Activated B cell treated with CpG ODN at 0.5 μM for 24 hours (primary cell): ENCODE data around the gene WNT7B. TPM values are rescaled to one million over a fixed set of nuclear protein-coding genes. Genes with fewer than 3 reads are reported as not detected.

Experiments
- ATAC-seq: fragments of 200-7000 bp; cut with Tn5 transposase; one replicate; pipeline ENCODE4 v1.10.0; 2021; ENCODE audit warnings: low read depth, mild to moderate bottlenecking, moderate library complexity
- CTCF ChIA-PET: fragments of 350-600 bp; sonication (Branson Sonifier 250); formaldehyde crosslinking; loops from one replicate; lab custom pipeline; 2021; ENCODE audit warnings: antibody characterized with exemption; lab: Charles Lee
- POLR2A ChIA-PET: fragments of 350-600 bp; sonication (Branson Sonifier 250); formaldehyde crosslinking; loops from one replicate; lab custom pipeline; 2021; ENCODE audit warnings: antibody characterized with exemption; lab: Charles Lee
- DNase-seq: peaks from one replicate; pipeline ENCODE4 v3.0.0; 2022
- H3K27ac Mint-ChIP-seq: one replicate; pipeline ENCODE4 v1.8.0; 2020; ENCODE audit warnings: mixed read lengths
- H3K27me3 Mint-ChIP-seq: one replicate; pipeline ENCODE4 v1.8.0; 2021; ENCODE audit warnings: mixed read lengths
- H3K36me3 Mint-ChIP-seq: one replicate; pipeline ENCODE4 v1.8.0; 2021; ENCODE audit warnings: low read depth, mixed read lengths
- H3K4me1 Mint-ChIP-seq: one replicate; pipeline ENCODE4 v1.8.0; 2021; ENCODE audit warnings: mixed read lengths
- H3K4me3 Mint-ChIP-seq: one replicate; pipeline ENCODE4 v1.8.0; 2020; ENCODE audit warnings: mild to moderate bottlenecking, mixed read lengths
- H3K9me3 Mint-ChIP-seq: one replicate; pipeline ENCODE4 v1.8.0; 2020; ENCODE audit warnings: mixed read lengths
- intact Hi-C: fragments of 100-400 bp; cut with micrococcal nuclease; formaldehyde crosslinking; loops from one replicate; pipeline ENCODE4 v1.15.1; 2024
- total RNA-seq: library from RNA; stranded (reverse); gene quantifications from 2 replicates; pipeline ENCODE4 v1.2.3, GENCODE V29; 2022
- TF ChIP-seq, protein P1 (sequence below): fragments of 200-600 bp; IDR thresholded peaks from one replicate; pipeline ENCODE4 v1.8.0; 2022; ENCODE audit warnings: antibody characterized with exemption, mild to moderate bottlenecking

WNT7B gene
- total RNA-seq, 1 donor from 2014 or later = not detected

DNA sequence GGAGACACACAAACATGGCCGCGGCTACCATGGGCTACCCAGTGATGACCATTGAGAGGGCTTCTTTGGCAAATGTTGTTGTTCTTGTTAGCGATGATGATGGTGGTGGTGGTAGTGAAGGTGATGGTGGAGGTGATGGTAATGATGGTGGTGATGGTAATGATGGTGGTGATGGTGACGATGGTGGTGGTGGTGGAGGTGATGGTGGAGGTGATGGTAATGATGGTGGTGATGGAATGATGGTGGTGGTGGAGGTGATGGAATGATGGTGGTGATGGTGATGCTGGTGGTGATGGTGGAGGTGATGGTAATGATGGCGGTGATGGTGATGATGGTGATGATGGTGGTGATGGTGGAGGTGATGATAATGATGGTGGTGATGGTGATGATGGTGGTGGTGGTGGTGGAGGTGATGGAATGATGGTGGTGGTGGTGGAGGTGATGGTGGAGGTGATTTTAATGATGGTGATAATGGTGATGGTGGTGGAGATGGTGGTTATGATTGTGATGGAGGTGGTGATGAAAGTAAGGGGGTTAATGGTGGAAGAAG lies 16.3 kb upstream of the WNT7B start:
- ATAC-seq (no peak), DNase-seq (no peak)
- TF ChIP-seq, protein P1, sequence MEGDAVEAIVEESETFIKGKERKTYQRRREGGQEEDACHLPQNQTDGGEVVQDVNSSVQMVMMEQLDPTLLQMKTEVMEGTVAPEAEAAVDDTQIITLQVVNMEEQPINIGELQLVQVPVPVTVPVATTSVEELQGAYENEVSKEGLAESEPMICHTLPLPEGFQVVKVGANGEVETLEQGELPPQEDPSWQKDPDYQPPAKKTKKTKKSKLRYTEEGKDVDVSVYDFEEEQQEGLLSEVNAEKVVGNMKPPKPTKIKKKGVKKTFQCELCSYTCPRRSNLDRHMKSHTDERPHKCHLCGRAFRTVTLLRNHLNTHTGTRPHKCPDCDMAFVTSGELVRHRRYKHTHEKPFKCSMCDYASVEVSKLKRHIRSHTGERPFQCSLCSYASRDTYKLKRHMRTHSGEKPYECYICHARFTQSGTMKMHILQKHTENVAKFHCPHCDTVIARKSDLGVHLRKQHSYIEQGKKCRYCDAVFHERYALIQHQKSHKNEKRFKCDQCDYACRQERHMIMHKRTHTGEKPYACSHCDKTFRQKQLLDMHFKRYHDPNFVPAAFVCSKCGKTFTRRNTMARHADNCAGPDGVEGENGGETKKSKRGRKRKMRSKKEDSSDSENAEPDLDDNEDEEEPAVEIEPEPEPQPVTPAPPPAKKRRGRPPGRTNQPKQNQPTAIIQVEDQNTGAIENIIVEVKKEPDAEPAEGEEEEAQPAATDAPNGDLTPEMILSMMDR = no peak
- no peaks in the 10 kb centered on the region for H3K9me3 Mint-ChIP-seq
- peaks cover 2% of the 10 kb centered on the region for H3K27me3 Mint-ChIP-seq
- no peak overlapping the region for H3K4me3 Mint-ChIP-seq
- peaks cover 26% of the 10 kb centered on the region for H3K4me1 Mint-ChIP-seq
- H3K36me3 Mint-ChIP-seq = no peaks in the 10 kb centered on the region
- POLR2A ChIA-PET = interaction anchor here (0.5 kb wide), 1 partner anchor 125 kb away, joined by 3 read pairs; no protein-coding TSS in a partner anchor
- CTCF ChIA-PET = no interaction called here
- H3K27ac Mint-ChIP-seq = no peak overlapping the region
- intact Hi-C loops = loop anchor here (10.0 kb wide), 1 partner anchor 302 kb away; the partner anchor contains the start of gene GTSE1

DNA sequence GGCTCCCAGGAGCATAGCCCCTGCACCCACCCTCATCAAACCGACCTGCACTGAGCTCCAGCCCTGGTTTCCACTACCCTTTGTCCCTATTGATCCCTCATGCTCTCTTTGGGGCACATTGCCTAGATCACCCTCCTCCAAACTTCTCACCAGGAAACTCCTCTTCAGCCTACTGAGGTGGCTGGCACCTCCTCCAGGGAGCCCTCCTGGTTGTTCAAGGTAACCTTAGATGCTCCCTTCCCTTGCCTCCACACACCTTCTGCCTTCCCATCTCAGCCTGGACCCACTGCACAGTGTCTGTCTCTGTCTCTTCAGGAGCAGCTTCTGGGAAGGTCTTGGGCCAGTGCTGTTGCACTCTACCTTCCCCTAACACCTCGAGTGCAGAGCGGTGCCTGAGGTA lies 15.8 kb upstream of the WNT7B start:
- no peak overlapping the region for H3K27ac Mint-ChIP-seq
- H3K9me3 Mint-ChIP-seq = no peaks in the 10 kb centered on the region
- H3K36me3 Mint-ChIP-seq = no peaks in the 10 kb centered on the region
- peaks cover 4% of the 10 kb centered on the region for H3K27me3 Mint-ChIP-seq
- CTCF ChIA-PET = interaction anchor here (1.2 kb wide), 1 partner anchor 124 kb away, joined by 3 read pairs; no protein-coding TSS in a partner anchor
- intact Hi-C loops = loop anchor here (10.0 kb wide), 1 partner anchor 302 kb away; the partner anchor contains the start of gene GTSE1
- H3K4me1 Mint-ChIP-seq = peaks cover 24% of the 10 kb centered on the region
- DNase-seq = no peak
- no peak for ATAC-seq
- POLR2A ChIA-PET = interaction anchor here (0.5 kb wide), 1 partner anchor 126 kb away, joined by 3 read pairs; no protein-coding TSS in a partner anchor
- no peak overlapping the region for H3K4me3 Mint-ChIP-seq
- TF ChIP-seq, protein P1 = no peak

DNA sequence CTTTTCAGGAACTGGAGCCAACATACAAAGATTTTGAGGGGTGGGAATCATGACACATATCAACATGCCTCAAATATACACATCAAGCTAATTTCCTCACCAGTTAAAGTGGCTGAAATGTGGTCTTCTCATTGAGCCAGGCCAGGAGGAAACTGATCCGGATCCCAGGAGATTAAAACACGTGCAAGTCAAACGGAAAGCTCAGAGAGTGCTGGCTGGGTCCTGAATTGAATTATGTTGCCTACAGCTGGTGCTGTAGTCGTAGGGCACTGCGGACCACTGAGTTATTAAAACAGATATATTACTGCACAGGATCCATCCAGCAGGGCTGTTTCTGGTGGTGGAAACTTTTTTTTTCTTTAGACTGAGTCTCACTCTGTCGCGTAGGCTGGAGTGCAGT lies 14.1 kb upstream of the WNT7B start:
- ChIA-PET CTCF (interaction anchor here (1.4 kb wide), 1 partner anchor 16 kb away, joined by 4 read pairs; no protein-coding TSS in a partner anchor), POLR2A (no interaction called here)
- H3K4me1 Mint-ChIP-seq = peaks cover 13% of the 10 kb centered on the region
- H3K9me3 Mint-ChIP-seq = no peaks in the 10 kb centered on the region
- no peaks in the 10 kb centered on the region for H3K36me3 Mint-ChIP-seq
- H3K27me3 Mint-ChIP-seq = peaks cover 4% of the 10 kb centered on the region
- no peak overlapping the region for H3K27ac Mint-ChIP-seq
- DNase-seq (no peak), ATAC-seq (no peak)
- intact Hi-C loops = loop anchor here (10.0 kb wide), 1 partner anchor 304 kb away; the partner anchor contains the start of gene GTSE1
- no peak overlapping the region for H3K4me3 Mint-ChIP-seq
- TF ChIP-seq, protein P1 = no peak

DNA sequence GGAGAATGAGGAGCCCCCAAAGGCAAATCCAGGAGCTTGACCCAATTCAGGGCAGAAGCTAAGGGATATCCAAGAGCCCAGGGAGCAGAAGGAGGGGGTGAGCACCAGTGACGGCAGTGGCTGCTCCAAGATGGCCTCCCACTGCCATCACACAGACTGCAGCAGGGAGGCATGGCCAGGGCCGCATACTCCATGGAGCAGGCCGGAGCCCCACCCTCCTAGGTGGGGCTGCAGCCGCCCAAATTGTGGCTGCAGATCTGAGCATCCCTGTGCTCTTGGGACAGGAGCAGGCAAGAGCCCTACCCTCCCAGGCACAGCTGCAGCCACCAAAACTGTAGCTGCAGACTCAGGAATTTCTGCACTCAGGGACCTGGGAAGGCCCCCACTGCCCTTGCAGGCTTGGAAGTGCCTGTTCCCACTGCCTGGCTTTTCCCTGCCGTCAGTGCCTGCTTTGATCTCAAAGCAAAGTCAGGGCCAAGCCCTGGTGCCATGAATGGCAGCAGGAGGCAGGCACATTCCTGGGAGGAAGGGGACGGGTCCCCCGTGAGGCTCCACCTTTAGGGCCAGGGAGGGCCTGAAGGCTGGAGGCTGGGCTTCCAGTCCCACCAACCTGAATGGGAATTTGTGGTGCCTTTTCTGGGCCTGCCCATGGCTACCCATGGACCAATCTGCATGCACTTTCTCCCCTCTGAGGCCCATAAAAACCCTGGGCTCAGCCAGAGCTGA lies 10.3 kb upstream of the WNT7B start:
- H3K27me3 Mint-ChIP-seq = peaks cover 2% of the 10 kb centered on the region
- H3K4me1 Mint-ChIP-seq = no peaks in the 10 kb centered on the region
- POLR2A ChIA-PET = no interaction called here
- no peak overlapping the region for H3K4me3 Mint-ChIP-seq
- TF ChIP-seq, protein P1 = no peak
- H3K36me3 Mint-ChIP-seq = no peaks in the 10 kb centered on the region
- no peak for DNase-seq
- intact Hi-C loops = no loop called here
- CTCF ChIA-PET = no interaction called here
- no peak for ATAC-seq
- no peak overlapping the region for H3K27ac Mint-ChIP-seq
- H3K9me3 Mint-ChIP-seq = peaks cover 4% of the 10 kb centered on the region

DNA sequence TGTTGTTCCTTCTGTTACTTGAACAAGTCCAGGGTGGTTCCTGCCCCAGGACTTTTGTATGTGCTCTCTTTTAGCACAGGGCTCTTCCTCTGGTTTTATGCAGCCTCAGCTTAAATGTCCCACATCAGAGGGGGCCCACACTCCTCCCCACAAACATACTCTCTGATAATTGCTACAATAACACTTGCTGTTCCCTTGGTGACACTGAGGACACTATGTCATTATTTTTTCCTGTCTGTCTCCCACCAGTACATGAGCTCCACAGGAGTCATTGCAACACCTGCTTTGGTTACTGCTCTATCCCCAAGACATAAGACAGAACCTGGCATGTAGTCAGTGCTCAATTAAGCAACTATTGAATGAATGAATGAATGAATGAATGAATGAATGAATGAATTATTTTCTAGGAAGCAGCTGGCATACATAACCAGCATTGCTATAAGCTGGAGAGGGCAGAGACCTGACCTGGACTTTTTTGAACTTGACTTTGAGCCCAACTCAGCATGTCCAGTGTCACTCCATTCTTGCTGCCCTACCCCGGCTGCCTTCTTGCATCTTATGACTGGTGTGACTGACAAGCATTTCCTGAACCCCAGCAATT lies 7.5 kb upstream of the WNT7B start:
- DNase-seq (no peak), ATAC-seq (no peak)
- no peak overlapping the region for H3K27ac Mint-ChIP-seq
- no peak overlapping the region for H3K4me3 Mint-ChIP-seq
- peaks cover 2% of the 10 kb centered on the region for H3K27me3 Mint-ChIP-seq
- no peaks in the 10 kb centered on the region for H3K36me3 Mint-ChIP-seq
- intact Hi-C loops = no loop called here
- ChIA-PET CTCF (interaction anchor here (1.0 to 1.7 kb wide), 3 partner anchors 12 to 121 kb away, joined by 3 to 6 read pairs (median 3); no protein-coding TSS in a partner anchor), POLR2A (no interaction called here)
- H3K4me1 Mint-ChIP-seq = no peaks in the 10 kb centered on the region
- H3K9me3 Mint-ChIP-seq = peaks cover 4% of the 10 kb centered on the region
- TF ChIP-seq, protein P1 = no peak
